Activated CD8-positive, alpha-beta memory T cell treated with anti-CD3 and anti-CD28 coated beads for 48 hours (primary cell): Measurements from ENCODE around the gene PSMC3.

Experiments used
- DNase-seq, 3 experiments: peaks; one replicate each; pipeline ENCODE4 v3.0.0-alpha.2; 2020; ENCODE audit warnings: low read depth in 2 of 3, low spot score in 2 of 3

PSMC3 gene

GRCh38 chr11:47443028-47443700, 16.9 kb upstream of the PSMC3 start:
- DNase-seq: no peak

DNA sequence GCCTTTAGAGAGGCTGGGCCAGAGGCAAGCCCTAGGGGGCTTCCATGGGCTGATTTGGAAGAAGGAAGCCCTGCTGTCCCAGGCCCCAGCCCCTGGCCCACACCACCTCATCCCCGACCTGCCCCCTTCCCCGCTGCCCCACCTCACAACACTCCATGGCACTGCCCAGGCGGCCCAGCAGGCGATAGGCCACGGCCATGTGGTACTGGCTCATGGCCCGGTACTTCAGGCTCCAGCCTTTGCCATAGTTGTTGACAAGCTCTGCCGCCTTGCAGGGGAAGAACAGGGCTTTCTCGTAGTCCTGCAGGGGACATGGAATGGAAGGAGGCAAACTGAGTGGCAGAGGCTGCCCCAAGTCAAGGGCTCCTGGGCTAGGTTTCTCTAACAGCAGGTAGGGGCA, 16.3 kb upstream of the PSMC3 start:
- DNase-seq: no peak

DNA sequence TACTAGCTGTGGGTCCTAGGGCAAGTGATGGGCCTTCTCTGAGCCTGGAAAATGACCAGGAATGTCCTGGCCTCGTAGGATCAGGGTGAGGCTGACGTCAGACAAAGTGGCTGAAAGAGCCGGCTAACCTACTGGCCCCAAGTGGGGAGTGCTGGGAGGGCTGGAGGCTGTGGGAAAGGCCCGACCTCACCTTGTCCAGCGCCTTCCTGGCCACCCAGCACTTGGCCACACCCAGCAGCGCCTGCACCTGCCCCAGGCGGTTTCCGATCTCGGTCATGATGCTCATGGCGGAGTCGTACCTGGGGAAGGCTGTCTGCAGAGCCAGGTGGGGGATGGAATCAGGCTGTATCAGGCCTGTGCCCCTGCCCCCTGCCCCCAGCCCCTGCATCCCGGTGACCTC, 15.2 kb upstream of the PSMC3 start:
- DNase-seq: no peak

- DNase-seq: no peak
These were observed 13.8 kb upstream of the PSMC3 start for GRCh38 chr11:47440054-47440476.

- no peak for DNase-seq
These were observed 12.5 kb upstream of the PSMC3 start for GRCh38 chr11:47438721-47439120.

DNA sequence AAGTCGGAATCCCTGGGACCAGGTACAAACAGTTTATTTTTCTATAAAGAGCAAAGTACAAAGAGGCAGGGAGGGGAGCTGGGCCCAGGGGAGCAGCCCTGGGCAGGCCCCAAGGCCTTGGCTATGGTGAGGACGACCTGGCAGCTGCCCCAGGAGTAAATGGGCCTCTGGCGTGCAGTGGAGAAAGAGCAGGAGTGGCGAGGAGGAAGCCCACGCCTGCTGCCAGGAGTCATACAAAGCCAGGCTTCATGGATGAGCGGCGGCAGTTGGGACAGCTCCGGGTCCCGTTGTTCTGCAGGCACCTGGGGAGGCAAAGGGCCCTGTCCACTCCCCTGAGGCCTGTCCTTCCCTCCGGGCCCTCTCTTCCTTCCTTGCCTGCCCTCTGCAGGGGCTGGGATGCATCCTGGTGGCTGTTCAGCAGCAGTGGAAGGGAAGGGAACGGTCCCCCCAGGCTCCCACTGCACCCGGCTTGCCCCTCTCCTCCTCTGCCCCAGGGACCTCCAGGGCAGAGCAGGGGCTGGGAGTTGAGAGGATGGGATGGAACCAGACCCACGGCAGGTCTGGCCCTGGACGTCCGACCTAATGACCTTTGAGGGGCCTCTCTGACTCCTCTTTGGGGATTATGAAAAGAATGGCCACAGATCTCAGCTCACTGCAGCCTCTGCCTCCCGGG, 11.6 kb upstream of the PSMC3 start:
- no peak for DNase-seq

GRCh38 chr11:47437218-47437745, 11.0 kb upstream of the PSMC3 start:
- no peak for DNase-seq

DNA sequence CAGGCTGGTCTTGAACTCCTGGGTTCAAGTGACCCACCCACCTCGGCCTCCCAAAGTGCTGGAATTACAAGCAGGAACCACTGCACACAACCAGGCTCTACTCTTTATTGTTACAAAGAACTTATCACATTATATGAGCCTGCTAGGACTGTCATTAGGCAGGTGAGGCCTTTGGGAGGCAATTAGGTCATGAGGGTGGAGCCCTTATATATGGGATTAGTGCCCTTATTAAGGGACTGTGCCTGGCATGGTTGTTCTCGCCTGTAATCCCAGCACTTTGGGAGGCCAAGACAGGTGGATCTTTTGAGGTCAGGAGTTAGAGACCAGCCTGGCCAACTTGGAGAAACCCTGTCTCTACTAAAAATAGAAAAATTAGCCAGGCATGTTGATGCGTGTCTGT, 10.5 kb upstream of the PSMC3 start:
- DNase-seq: no peak

GRCh38 chr11:47435687-47436086, 9.4 kb upstream of the PSMC3 start:
- DNase-seq: no peak

GRCh38 chr11:47434011-47434786, 8.0 kb upstream of the PSMC3 start:
- DNase-seq: no peak

DNA sequence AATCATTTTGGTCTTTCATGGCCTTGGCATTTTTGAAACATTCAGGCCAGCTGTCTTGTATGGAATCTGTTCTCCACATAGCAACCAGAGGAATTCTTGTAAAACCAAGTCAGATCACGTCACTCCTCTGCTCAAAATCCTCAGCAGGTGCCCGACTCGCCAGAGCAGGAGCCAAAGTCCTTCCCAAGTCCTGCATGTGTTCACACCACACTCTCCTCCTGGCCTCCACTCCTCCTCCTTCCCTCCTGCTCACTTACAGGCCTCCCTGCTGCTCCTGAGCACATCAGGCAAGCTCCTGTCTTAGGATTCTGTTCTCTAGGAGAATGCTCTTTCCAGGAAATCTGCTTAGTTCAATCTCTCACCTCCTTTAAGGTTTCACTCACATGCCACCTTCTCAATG, 6.9 kb upstream of the PSMC3 start:
- DNase-seq: no peak

DNA sequence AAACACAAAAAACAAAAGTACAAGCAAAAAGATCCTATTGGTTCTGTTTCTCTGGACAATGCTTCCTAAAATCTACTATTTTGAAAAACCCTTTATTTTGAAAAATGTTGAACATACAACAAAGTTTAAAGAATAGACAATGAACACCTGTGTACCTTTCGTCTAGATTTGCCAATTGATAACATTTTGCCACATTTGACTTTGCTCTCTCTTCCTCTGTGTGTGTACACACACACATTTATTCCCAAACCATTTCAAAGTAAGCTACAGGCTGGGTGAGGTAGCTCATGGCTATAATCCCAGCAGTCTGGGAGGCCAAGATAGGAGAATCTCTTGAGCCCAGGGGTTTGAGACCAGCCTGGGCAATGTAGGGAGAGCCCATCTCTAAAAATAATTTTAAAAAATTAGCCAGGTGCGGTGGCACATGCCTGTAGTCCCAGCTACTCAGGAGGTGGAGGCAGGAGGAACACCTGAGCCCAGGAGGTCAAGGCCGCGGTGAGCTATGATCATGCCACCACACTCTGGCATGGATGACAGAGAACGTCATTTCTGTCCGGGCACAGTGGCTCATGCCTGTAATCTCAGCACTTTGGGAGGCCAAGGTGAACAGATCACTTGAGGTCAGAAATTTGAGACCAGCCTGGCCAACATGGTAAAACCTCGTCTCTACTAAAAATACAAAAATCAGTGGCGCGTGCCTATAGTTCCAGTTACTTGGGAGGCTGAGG, 5.3 kb upstream of the PSMC3 start:
- no peak for DNase-seq

DNA sequence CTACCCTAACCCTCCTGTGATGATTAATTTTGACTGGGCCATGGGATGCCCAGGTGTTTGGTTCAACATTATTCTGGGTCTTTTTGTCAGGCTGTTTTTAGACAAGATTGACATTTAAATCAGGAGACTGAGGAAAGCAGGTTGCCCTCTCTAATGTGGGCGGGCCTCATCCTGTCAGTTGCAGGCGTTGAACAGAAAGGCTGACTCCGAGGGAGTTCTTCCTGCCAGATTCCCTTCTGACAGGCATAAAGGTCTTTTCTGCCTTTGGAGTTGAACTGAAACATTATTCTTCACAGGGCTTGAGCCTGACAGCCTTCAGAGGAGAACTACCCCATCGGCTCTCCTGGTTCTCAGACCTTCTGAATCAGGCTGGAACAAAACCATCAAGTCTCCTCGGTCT, 4.3 kb upstream of the PSMC3 start:
- DNase-seq: no peak

- DNase-seq: no peak
These were observed 628 bp downstream of the PSMC3 start for GRCh38 chr11:47425611-47426010.

DNA sequence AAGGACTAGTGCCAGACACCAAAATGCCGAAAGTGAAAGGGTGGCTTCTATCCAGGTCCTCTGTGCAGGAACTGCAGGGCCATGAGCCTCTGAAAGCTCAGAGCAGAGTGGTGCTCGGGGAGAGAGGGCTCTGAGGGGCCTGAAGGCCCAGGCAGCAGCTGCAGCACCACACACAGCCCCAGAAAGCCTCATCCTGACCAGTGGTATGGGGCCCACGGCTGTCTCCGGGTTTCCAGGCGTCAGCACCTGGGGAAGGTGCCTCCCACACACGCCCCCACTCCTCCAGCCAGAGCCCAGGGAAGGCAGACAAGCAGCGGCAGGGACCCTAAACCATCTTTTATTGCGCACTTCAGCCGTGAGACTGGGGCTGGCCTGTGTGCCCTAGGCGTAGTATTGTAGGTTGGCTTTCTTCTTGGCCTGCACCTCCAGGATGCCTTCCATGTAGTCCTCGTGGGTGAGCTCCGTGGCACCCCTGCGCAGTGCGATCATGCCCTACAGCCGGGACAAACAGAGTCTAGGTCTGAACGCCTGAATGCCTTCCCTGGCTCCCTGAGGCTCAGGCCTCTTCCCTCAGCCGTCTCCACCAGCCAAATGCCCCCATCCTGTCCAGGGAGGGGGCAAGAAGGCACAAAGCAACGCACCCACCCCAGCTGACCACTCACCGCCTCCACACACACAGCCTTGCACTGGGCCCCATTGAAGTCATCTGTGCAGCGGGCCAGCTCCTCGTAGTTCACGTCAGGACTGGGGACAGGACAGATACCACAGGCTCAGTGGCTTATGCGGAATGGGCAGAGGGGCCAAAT, 7.6 kb downstream of the PSMC3 start:
- DNase-seq: no peak

GRCh38 chr11:47417712-47418111, 8.5 kb downstream of the PSMC3 start:
- no peak for DNase-seq

DNA sequence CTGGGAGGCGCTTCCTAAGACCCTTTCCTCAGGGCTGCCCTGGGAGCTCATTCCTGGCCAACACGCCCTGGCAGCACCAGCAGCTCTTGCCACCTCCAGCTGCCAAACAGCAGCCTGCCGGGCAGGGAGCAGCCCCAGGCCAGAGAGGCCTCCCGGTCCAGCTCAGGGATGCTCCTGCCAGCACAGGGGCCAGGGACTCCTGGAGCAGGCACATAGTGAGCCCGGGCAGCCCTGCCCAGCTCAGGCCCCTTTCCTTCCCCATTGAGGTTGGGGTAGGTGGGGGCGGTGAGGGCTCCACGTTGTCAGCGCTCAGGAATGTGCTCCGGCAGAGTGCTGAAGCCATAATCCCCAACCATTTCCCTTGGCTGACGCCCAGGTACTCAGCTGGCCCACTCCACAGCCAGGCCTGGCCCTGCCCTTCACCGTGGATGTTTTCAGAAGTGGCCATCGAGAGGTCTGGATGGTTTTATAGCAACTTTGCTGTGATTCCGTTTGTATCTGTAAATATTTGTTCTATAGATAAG, 10.2 kb downstream of the PSMC3 start:
- DNase-seq: no peak

- DNase-seq: no peak
These were observed 11.0 kb downstream of the PSMC3 start for GRCh38 chr11:47415091-47415854.

DNA sequence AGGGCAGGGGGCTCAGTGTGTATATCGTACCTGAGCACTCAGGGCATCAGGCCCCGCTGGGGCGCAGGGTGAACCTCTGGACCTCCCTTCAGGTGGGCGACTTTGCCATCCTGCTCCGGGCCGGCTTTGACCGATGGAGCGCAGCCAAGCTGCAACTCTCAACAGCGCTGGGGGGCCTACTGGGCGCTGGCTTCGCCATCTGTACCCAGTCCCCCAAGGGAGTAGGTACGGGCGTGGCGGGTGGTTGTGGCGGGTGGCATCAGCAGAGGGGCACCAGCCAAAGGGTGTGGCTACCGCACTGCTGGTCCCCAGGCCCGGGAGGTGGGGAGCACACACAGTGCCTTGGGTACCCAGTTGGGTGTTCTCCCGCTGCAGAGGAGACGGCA, 11.6 kb downstream of the PSMC3 start:
- no peak for DNase-seq
